Colonic mucosa (tissue), 4 donors: ENCODE data around the gene SLC25A21. TPM values are rescaled to one million over a fixed set of nuclear protein-coding genes. Genes with fewer than 3 reads are reported as not detected.
"Not testable (repeated sequence)": the region's sequence is repeated elsewhere in the genome, so short reads cannot be mapped to it uniquely, and the experiment has no call there.

Source experiments
- DNase-seq: peaks from one replicate; pipeline ENCODE4 v3.0.0-alpha.2; 2020
- H3K27ac ChIP-seq: fragments of 200-600 bp; one replicate; pipeline ENCODE4 v1.8.0; 2021
- H3K27me3 ChIP-seq: fragments of 200-600 bp; one replicate; pipeline ENCODE4 v1.8.0; 2021
- H3K36me3 ChIP-seq: fragments of 200-600 bp; one replicate; pipeline ENCODE4 v1.8.0; 2021
- H3K4me1 ChIP-seq: fragments of 200-600 bp; one replicate; pipeline ENCODE4 v1.8.0; 2021; ENCODE audit warnings: mild to moderate bottlenecking
- H3K4me3 ChIP-seq: fragments of 200-600 bp; one replicate; pipeline ENCODE4 v1.8.0; 2021
- H3K9ac ChIP-seq, 2 donors: one replicate each; pipeline ENCODE4 v1.7.0; 2013; ENCODE audit warnings: control low read depth in 2 of 2, low read depth in 2 of 2, low read length in 2 of 2
- H3K9me3 ChIP-seq: fragments of 200-600 bp; one replicate; pipeline ENCODE4 v1.8.0; 2021
- intact Hi-C: fragments of 100-400 bp; cut with DNase I; formaldehyde crosslinking; loops from one replicate; pipeline ENCODE4 v1.14.1; 2022
- total RNA-seq, 2 donors: library from RNA; stranded (reverse); fragmentation: NEBNext Ultra II Directional in 1 of 2; extraction: Animal tissue kit (Norgen Biotek cat#: 25700) in 1 of 2; gene quantifications; one replicate each; pipeline ENCODE4 v1.2.1, GENCODE V29; 2021
- TF ChIP-seq, protein P1 (sequence below): fragments of 200-600 bp; IDR thresholded peaks from one replicate; pipeline ENCODE4 v1.8.0; 2022; ENCODE audit warnings: antibody characterized with exemption, mild to moderate bottlenecking
- donor health status: healthy.
- donor health status: DM: no; HTN: no; CAD: no.
- donor health status: DM: no; HTN: no; CAD: no.

The SLC25A21 gene
- total RNA-seq, 2 donors from 2014 or later, result 0.77 to 0.82 TPM

GRCh38 chr14:37187294-37187693 is 14.9 kb upstream of the SLC25A21 start:
- Histone ChIP-seq H3K9me3 (no peaks in the 10 kb centered on the region), H3K9ac (no peak overlapping the region), H3K4me1 (no peaks in the 10 kb centered on the region), H3K4me3 (no peak overlapping the region), H3K27ac (no peak overlapping the region), H3K27me3 (no peaks in the 10 kb centered on the region), H3K36me3 (no peaks in the 10 kb centered on the region)
- TF ChIP-seq, protein P1, sequence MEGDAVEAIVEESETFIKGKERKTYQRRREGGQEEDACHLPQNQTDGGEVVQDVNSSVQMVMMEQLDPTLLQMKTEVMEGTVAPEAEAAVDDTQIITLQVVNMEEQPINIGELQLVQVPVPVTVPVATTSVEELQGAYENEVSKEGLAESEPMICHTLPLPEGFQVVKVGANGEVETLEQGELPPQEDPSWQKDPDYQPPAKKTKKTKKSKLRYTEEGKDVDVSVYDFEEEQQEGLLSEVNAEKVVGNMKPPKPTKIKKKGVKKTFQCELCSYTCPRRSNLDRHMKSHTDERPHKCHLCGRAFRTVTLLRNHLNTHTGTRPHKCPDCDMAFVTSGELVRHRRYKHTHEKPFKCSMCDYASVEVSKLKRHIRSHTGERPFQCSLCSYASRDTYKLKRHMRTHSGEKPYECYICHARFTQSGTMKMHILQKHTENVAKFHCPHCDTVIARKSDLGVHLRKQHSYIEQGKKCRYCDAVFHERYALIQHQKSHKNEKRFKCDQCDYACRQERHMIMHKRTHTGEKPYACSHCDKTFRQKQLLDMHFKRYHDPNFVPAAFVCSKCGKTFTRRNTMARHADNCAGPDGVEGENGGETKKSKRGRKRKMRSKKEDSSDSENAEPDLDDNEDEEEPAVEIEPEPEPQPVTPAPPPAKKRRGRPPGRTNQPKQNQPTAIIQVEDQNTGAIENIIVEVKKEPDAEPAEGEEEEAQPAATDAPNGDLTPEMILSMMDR, result no peak
- intact Hi-C loops, result no loop called here
- no peak for DNase-seq

DNA sequence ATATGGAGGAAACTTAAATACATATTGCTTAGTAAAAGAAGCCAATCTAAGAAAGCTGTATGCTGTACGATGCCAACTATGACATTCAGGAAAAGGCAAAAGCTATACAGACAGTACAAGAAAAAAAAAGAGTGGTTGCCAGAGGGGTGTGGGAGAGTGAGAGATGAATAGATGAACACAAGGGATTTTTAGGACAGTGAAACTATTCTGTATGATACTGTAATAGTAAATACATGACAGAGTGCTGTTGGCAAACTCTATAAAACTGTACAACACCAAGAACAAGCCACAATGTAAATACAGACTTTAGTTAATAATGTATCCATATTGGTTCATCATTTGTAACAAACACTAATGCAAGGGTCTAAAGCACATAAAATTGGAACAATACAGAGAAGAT is 14.5 kb upstream of the SLC25A21 start:
- Histone ChIP-seq H3K9ac (no peak overlapping the region), H3K27me3 (no peaks in the 10 kb centered on the region), H3K4me3 (no peak overlapping the region), H3K27ac (no peak overlapping the region), H3K9me3 (no peaks in the 10 kb centered on the region), H3K4me1 (no peaks in the 10 kb centered on the region), H3K36me3 (no peaks in the 10 kb centered on the region)
- no peak for DNase-seq
- intact Hi-C loops, result no loop called here
- TF ChIP-seq, protein P1, result no peak

DNA sequence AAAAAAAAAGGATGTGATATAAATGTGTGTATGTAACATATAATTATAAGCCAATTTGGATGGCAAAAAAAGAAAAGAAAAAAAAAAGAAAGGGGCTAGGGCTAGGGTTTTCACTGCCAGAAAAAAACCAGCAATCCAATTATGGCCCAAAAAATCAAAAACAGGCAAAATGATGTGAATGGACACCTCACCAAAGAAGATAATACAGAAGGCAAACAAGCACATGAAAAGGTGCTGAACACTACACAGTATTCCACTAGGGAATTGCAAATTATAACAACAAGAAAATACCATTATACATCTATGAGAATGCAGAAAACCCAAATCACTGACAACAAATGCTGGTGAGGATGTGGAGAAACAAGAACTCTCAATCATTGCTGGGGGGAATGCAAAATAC is 13.3 kb upstream of the SLC25A21 start:
- Histone ChIP-seq H3K27me3 (no peaks in the 10 kb centered on the region), H3K27ac (no peak overlapping the region), H3K36me3 (no peaks in the 10 kb centered on the region), H3K4me1 (no peaks in the 10 kb centered on the region), H3K4me3 (no peak overlapping the region), H3K9me3 (no peaks in the 10 kb centered on the region), H3K9ac (no peak overlapping the region)
- no peak for DNase-seq
- TF ChIP-seq, protein P1, result no peak
- intact Hi-C loops, result no loop called here

GRCh38 chr14:37184520-37184919 is 12.1 kb upstream of the SLC25A21 start:
- H3K9ac ChIP-seq, intact Hi-C loops: not testable (repeated sequence)

DNA sequence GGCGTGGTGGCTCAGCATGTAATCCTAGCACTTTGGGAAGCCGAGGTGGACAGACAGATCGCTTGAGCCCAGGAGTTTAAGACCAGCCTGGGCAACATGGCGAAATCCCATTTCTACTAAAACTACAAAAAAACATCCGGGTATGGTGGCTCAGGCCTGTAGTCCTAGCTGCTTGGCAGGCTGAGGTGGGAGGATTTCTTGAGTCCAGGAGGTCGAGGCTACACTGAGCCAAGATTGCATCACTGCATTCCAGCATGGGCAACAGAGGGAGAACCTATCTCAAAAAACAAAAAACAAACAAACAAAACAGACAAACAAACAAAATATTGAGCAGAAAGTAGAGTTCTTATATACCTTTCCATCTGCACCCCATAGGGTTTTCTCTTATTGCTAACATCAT is 9.0 kb upstream of the SLC25A21 start:
- Histone ChIP-seq H3K4me3 (no peak overlapping the region), H3K27me3 (no peaks in the 10 kb centered on the region), H3K9ac (no peak overlapping the region), H3K9me3 (no peaks in the 10 kb centered on the region), H3K4me1 (no peaks in the 10 kb centered on the region), H3K27ac (no peak overlapping the region), H3K36me3 (no peaks in the 10 kb centered on the region)
- intact Hi-C loops, result no loop called here
- TF ChIP-seq, protein P1, result no peak
- DNase-seq, result no peak

More at GRCh38 chr14:37184520-37184919, 12.1 kb upstream of the SLC25A21 start:
- H3K36me3 ChIP-seq, H3K27me3 ChIP-seq, H3K9me3 ChIP-seq, H3K4me3 ChIP-seq, H3K27ac ChIP-seq, DNase-seq, H3K4me1 ChIP-seq: not testable (repeated sequence)

- intact Hi-C loops, DNase-seq: not testable (repeated sequence)
Measured at GRCh38 chr14:37180886-37181285, 8.5 kb upstream of the SLC25A21 start.

More at GRCh38 chr14:37180886-37181285, 8.5 kb upstream of the SLC25A21 start:
- not testable (repeated sequence) for H3K27me3 ChIP-seq, H3K9ac ChIP-seq, H3K4me3 ChIP-seq, H3K4me1 ChIP-seq, H3K36me3 ChIP-seq, H3K9me3 ChIP-seq, H3K27ac ChIP-seq
